ENCODE results near the gene ZMYND11. TPM values are rescaled to one million over a fixed set of nuclear protein-coding genes. Genes with fewer than 3 reads are reported as not detected.

The ZMYND11 gene
- total and polyA plus RNA-seq, 2 of the 8 experiments (the other 6 are each of a cell fraction or from before 2014, with no cell fraction given): 7.5 to 26.6 TPM

GRCh38 chr10:152915-153314, 17.7 kb downstream of the ZMYND11 start (continued):
- TF ChIP-seq CHD7 (IDR thresholded peaks at IDR 0.05; ENCODE audit: insufficient replicate concordance, low read length): no peak
- no peak for TF ChIP-seq RFX5 (IDR thresholded peaks at IDR 0.05; ENCODE audit: borderline replicate concordance, low read depth, low read length)
- no peak for TF ChIP-seq POU5F1 (IDR thresholded peaks at IDR 0.05; ENCODE audit: low read depth, low read length)
- no peak for TF ChIP-seq POLR2A (IDR thresholded peaks at IDR 0.05; ENCODE audit: control extremely low read depth in 1 of 2, low read depth in 2 of 2, low read length in 2 of 2)
- TF ChIP-seq SP2 (IDR thresholded peaks at IDR 0.05; ENCODE audit: low read length): no peak
- no peak for TF ChIP-seq YY1 (IDR thresholded peaks at IDR 0.05; ENCODE audit: low read depth, low read length)
- TF ChIP-seq JUND (IDR thresholded peaks at IDR 0.05; ENCODE audit: low read length): no peak
- TF ChIP-seq CBX5 (IDR thresholded peaks at IDR 0.05; ENCODE audit: low read depth, low read length): no peak
- TF ChIP-seq PHF8 (conservative IDR thresholded peaks at IDR 0.05; ENCODE audit: low read depth, low read length): no peak
- no peak for TF ChIP-seq POLR2AphosphoS5 (IDR thresholded peaks at IDR 0.05; ENCODE audit: low read depth, low read length)
